K562 (cell line): ENCODE results near the gene TMEM156. TPM values are rescaled to one million over a fixed set of nuclear protein-coding genes. Genes with fewer than 3 reads are reported as not detected.

Source experiments
- BRD9 ChIP-seq: fragments of 450-650 bp; IDR thresholded peaks from 2 replicates; pipeline ENCODE4 v1.6.1; 2018; ENCODE audit warnings: low read depth; ENCODE audit not compliant: partially characterized antibody
- CBFA2T2 ChIP-seq: fragments of 450-650 bp; conservative IDR thresholded peaks from 2 replicates; pipeline ENCODE4 v1.6.1; 2017; ENCODE audit warnings: mild to moderate bottlenecking
- CCAR2 ChIP-seq: fragments of 200-400 bp; formaldehyde crosslinking; IDR thresholded peaks from 2 replicates; pipeline ENCODE4 v1.6.1; 2017; ENCODE audit warnings: mild to moderate bottlenecking, low read depth, low read length
- CHD4 ChIP-seq: fragments of 200-600 bp; sonication (generic); IDR thresholded peaks from 3 replicates; pipeline ENCODE4 v1.6.1; 2012; ENCODE audit warnings: low read depth, mild to moderate bottlenecking, mixed read lengths, low read length, inconsistent platforms; ENCODE audit not compliant: insufficient read depth, insufficient replicate concordance, poor library complexity, severe bottlenecking
- CHD7 ChIP-seq: fragments of 200-600 bp; sonication (generic); IDR thresholded peaks from one replicate; pipeline ENCODE4 v1.6.1; 2012; ENCODE audit warnings: mild to moderate bottlenecking, low read depth, low read length, inconsistent platforms
- CREM ChIP-seq: IDR thresholded peaks from 2 replicates; pipeline ENCODE4 v1.6.1; 2014; ENCODE audit warnings: antibody characterized with exemption, low read depth
- ESRRA ChIP-seq: fragments of 450-650 bp; IDR thresholded peaks from 2 replicates; pipeline ENCODE4 v1.6.1; 2014; ENCODE audit warnings: low read depth, mild to moderate bottlenecking, moderate library complexity, borderline replicate concordance
- HDAC8 ChIP-seq: fragments of 450-650 bp; IDR thresholded peaks from 2 replicates; pipeline ENCODE4 v1.6.1; 2016; ENCODE audit warnings: mild to moderate bottlenecking, missing genetic modification characterization, moderate library complexity, missing compliant biosample characterization
- HMBOX1 ChIP-seq: sonication (generic); IDR thresholded peaks from 2 replicates; pipeline ENCODE4 v1.6.1; 2016
- MBD2 ChIP-seq: sonication (generic); IDR thresholded peaks from 2 replicates; pipeline ENCODE4 v1.6.1; 2016; ENCODE audit warnings: low read depth, borderline replicate concordance
- SMARCB1 ChIP-seq: IDR thresholded peaks from 2 replicates; pipeline ENCODE4 v1.6.1; 2011; ENCODE audit warnings: improper control_type of control experiment, low read depth; ENCODE audit not compliant: insufficient read length
- SRF ChIP-seq, 2 experiments: fragments of 250-450, 450-650 bp in 1 of 2; sonication (Bioruptor Pico) in 1 of 2; sonication (generic) in 1 of 2; formaldehyde crosslinking; IDR thresholded peaks; 2 replicates each; pipeline versions ENCODE4 v1.5.0 to v1.5.1; 2020 to 2022; ENCODE audit warnings: mild to moderate bottlenecking in 1 of 2, missing genetic modification reagents in 1 of 2
- YBX1 ChIP-seq: fragments of 450-650 bp; IDR thresholded peaks from 2 replicates; pipeline ENCODE4 v1.7.1; 2016; ENCODE audit warnings: mild to moderate bottlenecking
- ZBTB7A ChIP-seq: IDR thresholded peaks from 2 replicates; pipeline ENCODE4 v1.6.1; 2011; ENCODE audit warnings: low read depth, mild to moderate bottlenecking, low read length, moderate library complexity, borderline replicate concordance; ENCODE audit not compliant: control insufficient read depth
- polyA plus RNA-seq, 8 experiments: library from polyadenylated mRNA; depleted of rRNA in 4 of 8; stranded (reverse) in 5 of 8; unstranded in 3 of 8; fragments of >200 nt; fragmentation: Nextera tagmentation in 2 of 8; fragmentation: Illumina TruSeq in 1 of 8; extraction: Ambion mirVana in 2 of 8; extraction: Trizol in 1 of 8; gene quantifications; 2 replicates each; pipeline versions ENCODE4 v1.2.1 to v1.2.3, GENCODE V29; 2011 to 2014; ENCODE audit warnings: inconsistent platforms in 1 of 8, missing spikeins in 1 of 8
- total RNA-seq, 7 experiments: library from RNA; depleted of rRNA in 6 of 7; stranded (reverse); fragments of >200 nt in 6 of 7; fragmentation: Illumina TruSeq in 2 of 7; extraction: Trizol in 2 of 7; gene quantifications; 2 replicates each; pipeline versions ENCODE4 v1.2.1 to v1.2.3, GENCODE V29; 2011 to 2021; ENCODE audit warnings: low replicate concordance in 1 of 7

TMEM156 gene
- total and polyA plus RNA-seq, 9 of the 15 experiments (the other 6 are each of a cell fraction or from before 2014, with no cell fraction given): 3.5 to 9.6 (median 6.4) TPM

- TF ChIP-seq YBX1: no peak
- TF ChIP-seq CBFA2T2: no peak
- TF ChIP-seq SMARCB1: no peak
- TF ChIP-seq MBD2: no peak
- peak; percentile 50 for TF ChIP-seq CHD4
- no peak for TF ChIP-seq ZBTB7A
- no peak for TF ChIP-seq CHD7
- no peak for TF ChIP-seq ESRRA
- TF ChIP-seq BRD9: peak; percentile 21
- no peak for TF ChIP-seq HDAC8
- TF ChIP-seq CREM: 0 out of 2 replicates have a peak, but pooled peaks have one; percentile 13
- peak; percentile 68 for TF ChIP-seq HMBOX1
- no peak for TF ChIP-seq CCAR2
- no peak for TF ChIP-seq SRF (CRISPR knock-in tag; IDR thresholded peaks at IDR 0.05)
Observed at GRCh38 chr4:39046249-39046648, 14.0 kb upstream of the TMEM156 start (continued).
